Calu3 (cell line): Measurements from ENCODE around the gene CCR3. TPM values are rescaled to one million over a fixed set of nuclear protein-coding genes. Genes with fewer than 3 reads are reported as not detected.

Experiments used
- BruUV-seq: library from RNA; stranded (reverse); fragments of 400-500 nt; replicated peaks from 2 replicates; lab custom pipeline; 2021; lab: Mats Ljungman, UMichigan
- CTCF ChIA-PET: fragments of 300-600 bp; sonication (Branson Sonifier 250); formaldehyde crosslinking; loops from one replicate; lab custom pipeline; 2022; ENCODE audit warnings: antibody characterized with exemption; lab: Charles Lee
- DNase-seq: peaks from one replicate; pipeline ENCODE4 v3.0.0; 2022
- H3K27ac Mint-ChIP-seq: one replicate; pipeline ENCODE4 v1.8.0; 2022; ENCODE audit warnings: mixed read lengths; ENCODE audit not compliant: unreplicated experiment
- H3K27me3 Mint-ChIP-seq: one replicate; pipeline ENCODE4 v1.8.0; 2022; ENCODE audit warnings: mixed read lengths; ENCODE audit not compliant: unreplicated experiment
- H3K36me3 Mint-ChIP-seq: one replicate; pipeline ENCODE4 v1.8.0; 2022; ENCODE audit warnings: mild to moderate bottlenecking, moderate library complexity, mixed read lengths; ENCODE audit not compliant: insufficient read depth, unreplicated experiment
- H3K4me1 Mint-ChIP-seq: one replicate; pipeline ENCODE4 v1.8.0; 2022; ENCODE audit warnings: mild to moderate bottlenecking, low read depth, mixed read lengths; ENCODE audit not compliant: unreplicated experiment
- H3K4me3 Mint-ChIP-seq: one replicate; pipeline ENCODE4 v1.8.0; 2022; ENCODE audit warnings: mild to moderate bottlenecking, low read depth, moderate library complexity, mixed read lengths; ENCODE audit not compliant: unreplicated experiment
- H3K9me3 Mint-ChIP-seq: one replicate; pipeline ENCODE4 v1.8.0; 2022; ENCODE audit warnings: low read depth, mixed read lengths; ENCODE audit not compliant: unreplicated experiment
- intact Hi-C: fragments of 100-400 bp; cut with micrococcal nuclease; formaldehyde crosslinking; loops from one replicate; pipeline ENCODE4 v1.10.0; 2022; ENCODE audit not compliant: unreplicated experiment
- total RNA-seq: library from RNA; stranded (reverse); gene quantifications from 2 replicates; pipeline ENCODE4 v1.2.3, GENCODE V29; 2022
- TF ChIP-seq, protein P1 (sequence below): fragments of 200-600 bp; IDR thresholded peaks from one replicate; pipeline ENCODE4 v1.8.0; 2022; ENCODE audit warnings: antibody characterized with exemption; ENCODE audit not compliant: unreplicated experiment

CCR3 gene
- total RNA-seq, 1 experiment from 2014 or later: 0.17 TPM

GRCh38 chr3:46264002-46264401 is 21.7 kb downstream of the CCR3 start:
- BruUV-seq: no TSS peak
- Mint-ChIP-seq H3K27ac (no peak overlapping the region), H3K4me1 (no peaks in the 10 kb centered on the region), H3K27me3 (peaks cover 34% of the 10 kb centered on the region), H3K36me3 (no peaks in the 10 kb centered on the region), H3K4me3 (no peak overlapping the region), H3K9me3 (no peaks in the 10 kb centered on the region)
- intact Hi-C loops: no loop called here
- CTCF ChIA-PET: no interaction called here
- TF ChIP-seq, protein P1, sequence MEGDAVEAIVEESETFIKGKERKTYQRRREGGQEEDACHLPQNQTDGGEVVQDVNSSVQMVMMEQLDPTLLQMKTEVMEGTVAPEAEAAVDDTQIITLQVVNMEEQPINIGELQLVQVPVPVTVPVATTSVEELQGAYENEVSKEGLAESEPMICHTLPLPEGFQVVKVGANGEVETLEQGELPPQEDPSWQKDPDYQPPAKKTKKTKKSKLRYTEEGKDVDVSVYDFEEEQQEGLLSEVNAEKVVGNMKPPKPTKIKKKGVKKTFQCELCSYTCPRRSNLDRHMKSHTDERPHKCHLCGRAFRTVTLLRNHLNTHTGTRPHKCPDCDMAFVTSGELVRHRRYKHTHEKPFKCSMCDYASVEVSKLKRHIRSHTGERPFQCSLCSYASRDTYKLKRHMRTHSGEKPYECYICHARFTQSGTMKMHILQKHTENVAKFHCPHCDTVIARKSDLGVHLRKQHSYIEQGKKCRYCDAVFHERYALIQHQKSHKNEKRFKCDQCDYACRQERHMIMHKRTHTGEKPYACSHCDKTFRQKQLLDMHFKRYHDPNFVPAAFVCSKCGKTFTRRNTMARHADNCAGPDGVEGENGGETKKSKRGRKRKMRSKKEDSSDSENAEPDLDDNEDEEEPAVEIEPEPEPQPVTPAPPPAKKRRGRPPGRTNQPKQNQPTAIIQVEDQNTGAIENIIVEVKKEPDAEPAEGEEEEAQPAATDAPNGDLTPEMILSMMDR: no peak
- no peak for DNase-seq

DNA sequence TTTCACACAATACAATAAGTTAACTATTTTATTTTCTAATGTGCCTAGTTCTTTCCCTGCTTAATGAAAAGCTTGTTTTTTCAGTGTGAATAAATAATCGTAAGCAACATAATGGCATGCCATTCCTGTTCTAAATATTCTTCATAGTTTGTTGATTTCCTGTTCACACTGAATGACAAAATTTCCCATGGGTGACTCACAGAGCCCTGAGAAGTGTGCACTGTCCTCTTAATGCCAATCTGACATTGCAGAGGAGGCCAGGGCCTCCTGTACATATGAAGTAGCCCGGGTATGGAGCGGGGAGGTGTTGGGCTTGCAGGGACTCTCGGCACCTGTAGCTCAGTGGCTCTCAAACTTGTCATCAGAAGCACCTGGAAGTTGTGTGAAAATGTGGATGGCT is 24.3 kb downstream of the CCR3 start:
- intact Hi-C loops: no loop called here
- Mint-ChIP-seq H3K36me3 (no peaks in the 10 kb centered on the region), H3K4me1 (no peaks in the 10 kb centered on the region), H3K27ac (no peak overlapping the region), H3K27me3 (peaks cover 31% of the 10 kb centered on the region), H3K9me3 (no peaks in the 10 kb centered on the region), H3K4me3 (no peak overlapping the region)
- no peak for DNase-seq
- CTCF ChIA-PET: interaction anchor here (0.7 kb wide), 1 partner anchor 100 kb away, joined by 4 read pairs; no protein-coding TSS in a partner anchor
- TF ChIP-seq, protein P1: no peak
- no TSS peak for BruUV-seq

GRCh38 chr3:46269556-46269955 is 27.3 kb downstream of the CCR3 start:
- Mint-ChIP-seq H3K36me3 (no peaks in the 10 kb centered on the region), H3K4me1 (no peaks in the 10 kb centered on the region), H3K27ac (no peak overlapping the region), H3K9me3 (no peaks in the 10 kb centered on the region), H3K4me3 (no peak overlapping the region), H3K27me3 (peaks cover 51% of the 10 kb centered on the region)
- TF ChIP-seq, protein P1: no peak
- CTCF ChIA-PET: no interaction called here
- intact Hi-C loops: no loop called here
- BruUV-seq: no TSS peak
- DNase-seq: no peak

DNA sequence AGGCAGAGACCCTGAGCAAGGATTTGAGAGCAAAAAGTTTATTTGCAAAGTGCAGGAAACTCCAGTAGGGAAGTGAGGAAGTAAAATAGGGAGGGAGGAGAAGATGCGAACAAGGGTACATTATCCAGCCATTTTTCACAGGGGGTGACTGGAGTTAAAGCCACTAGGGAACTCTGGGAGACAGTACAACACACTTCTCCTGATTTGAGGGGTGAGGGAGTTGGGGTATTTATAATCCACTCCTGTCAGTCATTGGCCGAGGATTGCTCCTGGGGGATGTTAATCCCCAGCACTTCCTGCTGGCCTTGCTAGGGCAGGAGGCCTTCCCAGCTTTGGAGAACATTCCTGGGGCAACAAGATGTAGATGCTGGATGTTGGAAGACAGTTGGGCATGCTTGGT is 28.2 kb downstream of the CCR3 start:
- TF ChIP-seq, protein P1: no peak
- CTCF ChIA-PET: no interaction called here
- intact Hi-C loops: loop anchor here (10.0 kb wide), 1 partner anchor 104 kb away; the partner anchor contains the start of gene CCR5
- Mint-ChIP-seq H3K4me3 (no peak overlapping the region), H3K27ac (no peak overlapping the region), H3K4me1 (no peaks in the 10 kb centered on the region), H3K36me3 (no peaks in the 10 kb centered on the region), H3K9me3 (no peaks in the 10 kb centered on the region), H3K27me3 (peaks cover 59% of the 10 kb centered on the region)
- DNase-seq: no peak
- BruUV-seq: no TSS peak
